CD4-positive, alpha-beta T cell treated with Interleukin-12 subunit alpha and Interleukin-12 subunit beta, for 1 hour (primary cell): Measurements from ENCODE around the gene PET100.

Experiments used
- DNase-seq: peaks from one replicate; pipeline ENCODE4 v3.0.0-alpha.2; 2020

PET100 gene

GRCh38 chr19:7635670-7636069 is 6.1 kb downstream of the PET100 start:
- no peak for DNase-seq

GRCh38 chr19:7636317-7636690 is 6.7 kb downstream of the PET100 start:
- no peak for DNase-seq

DNA sequence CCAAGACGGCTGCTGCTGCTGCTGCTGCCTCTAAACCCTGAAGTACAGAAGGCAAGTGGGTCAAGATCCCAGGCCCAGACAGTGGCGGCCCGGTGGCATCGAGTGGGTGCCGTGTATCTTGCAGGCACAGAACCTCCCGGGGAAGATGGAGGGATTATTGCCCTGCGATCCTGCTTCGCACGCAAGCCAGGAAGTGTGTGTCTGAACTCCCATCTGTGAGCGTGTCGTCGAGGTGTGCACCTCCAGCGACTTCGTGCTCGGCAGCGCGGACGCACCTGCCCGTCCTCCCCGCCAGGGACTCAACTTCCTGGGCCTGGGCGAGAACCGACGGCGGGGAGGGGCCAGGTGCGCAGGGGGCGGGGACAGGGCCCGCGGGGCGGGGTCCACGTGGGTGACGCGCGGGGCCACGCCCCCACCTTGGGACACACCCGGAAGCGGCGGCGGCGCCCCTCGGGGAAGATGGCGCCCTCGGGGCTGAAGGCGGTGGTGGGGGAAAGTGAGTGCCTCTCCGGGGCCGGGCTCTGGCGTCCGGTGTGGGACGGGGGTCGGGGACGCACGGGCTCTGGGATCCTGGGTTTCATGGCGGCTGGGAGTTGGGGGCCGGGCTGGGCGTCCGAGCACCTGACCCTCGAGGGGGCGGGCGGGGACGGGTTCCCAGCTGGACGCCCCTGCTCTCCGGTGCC is 7.2 kb downstream of the PET100 start, which contains the start of gene STXBP2:
Gene STXBP2, plus strand, starts transcription at position 420 of the 683 bp plus-strand sequence. Its CDS starts 40 bp downstream, at position 460.
- peak; percentile 95 for DNase-seq

DNA sequence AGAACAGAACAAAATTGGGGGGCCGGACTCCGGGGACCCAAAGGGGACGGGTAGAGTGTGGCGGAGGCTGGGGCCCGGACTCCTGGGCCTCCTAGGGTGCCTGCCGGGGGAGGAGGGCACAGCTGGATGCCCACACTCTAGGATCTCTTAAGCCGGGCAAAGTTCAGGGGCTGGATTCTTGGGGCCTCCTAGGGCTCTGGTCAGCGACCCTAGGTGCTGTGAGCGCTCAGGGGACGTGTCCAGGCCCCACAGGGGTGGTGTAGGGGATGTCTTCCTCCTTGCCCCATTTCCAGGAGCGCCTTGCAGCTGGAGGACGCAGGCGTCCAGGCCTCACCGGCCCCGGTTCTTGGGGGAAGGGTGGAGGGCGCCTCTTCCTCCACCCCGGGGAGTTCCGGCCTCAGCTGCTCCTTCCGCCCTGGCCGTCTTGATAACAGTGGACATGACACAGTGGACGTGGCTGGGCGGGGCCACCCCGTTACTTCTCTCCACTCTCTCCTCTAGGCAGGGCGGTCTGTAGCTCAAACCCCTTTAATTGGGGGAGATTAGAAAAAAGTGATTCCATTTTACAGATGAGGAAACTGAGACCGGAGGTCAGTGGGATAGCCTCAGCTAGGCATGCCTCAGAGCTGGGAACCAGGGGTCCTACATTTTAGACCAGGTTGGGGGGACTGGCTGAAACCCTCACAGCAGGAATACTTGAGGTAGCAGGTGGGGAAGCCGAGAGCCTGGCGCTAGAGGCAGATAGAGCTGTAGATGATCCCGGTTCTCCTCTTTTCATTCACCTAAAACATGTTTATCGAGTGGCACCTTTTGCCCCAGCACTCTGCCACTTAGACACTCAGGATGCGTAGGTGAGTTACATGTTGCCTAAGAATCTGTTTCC is 8.0 kb downstream of the PET100 start:
- DNase-seq: peak; percentile 37

DNA sequence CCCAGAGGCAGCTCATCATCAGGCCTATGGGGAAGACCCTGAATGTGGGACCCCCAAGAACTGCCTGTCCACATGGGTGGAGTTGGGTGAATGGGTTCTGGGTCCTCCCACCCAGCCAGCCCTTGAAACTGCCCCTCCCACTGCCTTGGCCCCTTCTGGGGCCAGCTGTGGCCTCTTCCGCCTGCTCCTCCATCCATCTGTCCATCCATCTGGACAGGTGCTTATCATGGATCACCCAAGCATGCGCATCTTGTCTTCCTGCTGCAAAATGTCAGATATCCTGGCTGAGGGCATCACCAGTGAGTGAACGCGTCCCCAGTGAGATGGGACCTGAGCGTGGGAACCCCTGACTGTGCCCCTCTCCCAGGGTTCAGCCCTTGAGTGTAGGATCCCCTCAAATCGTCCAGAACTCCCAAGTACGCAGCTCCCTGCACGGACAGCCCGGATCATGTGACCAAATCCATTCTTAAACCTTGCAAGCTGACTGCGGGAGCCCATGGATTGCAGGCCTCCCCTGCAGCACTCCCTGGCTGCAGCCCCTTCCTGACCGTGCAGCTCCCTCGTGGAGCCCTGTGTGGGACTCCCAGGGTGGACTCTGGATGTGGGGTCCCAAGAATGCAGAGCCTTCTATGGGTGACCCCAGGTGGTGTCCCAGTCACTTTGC is 9.3 kb downstream of the PET100 start:
- no peak for DNase-seq

DNA sequence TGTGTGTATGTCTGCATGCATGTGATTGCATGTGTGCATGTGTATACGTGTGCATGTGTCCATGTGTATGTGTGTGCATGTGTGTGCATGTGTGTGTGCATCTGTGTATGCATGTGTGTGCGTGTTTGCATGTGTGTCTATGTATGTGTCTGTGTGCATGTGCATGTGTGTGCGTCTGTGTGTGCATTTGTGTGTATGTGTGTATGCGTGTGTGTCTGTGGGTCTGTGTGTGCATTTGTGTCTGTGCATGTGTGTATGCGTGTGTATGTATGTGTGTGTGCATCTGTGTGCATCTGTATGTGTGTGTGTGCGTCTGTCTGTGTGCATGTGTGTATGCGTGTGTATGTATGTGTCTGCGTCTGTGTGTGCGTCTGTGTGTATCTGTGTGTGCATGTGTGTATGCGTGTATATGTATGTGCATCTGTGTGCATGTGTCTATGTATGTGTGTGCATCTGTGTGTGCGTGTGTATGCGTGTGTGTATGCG is 10.3 kb downstream of the PET100 start:
- no peak for DNase-seq

DNA sequence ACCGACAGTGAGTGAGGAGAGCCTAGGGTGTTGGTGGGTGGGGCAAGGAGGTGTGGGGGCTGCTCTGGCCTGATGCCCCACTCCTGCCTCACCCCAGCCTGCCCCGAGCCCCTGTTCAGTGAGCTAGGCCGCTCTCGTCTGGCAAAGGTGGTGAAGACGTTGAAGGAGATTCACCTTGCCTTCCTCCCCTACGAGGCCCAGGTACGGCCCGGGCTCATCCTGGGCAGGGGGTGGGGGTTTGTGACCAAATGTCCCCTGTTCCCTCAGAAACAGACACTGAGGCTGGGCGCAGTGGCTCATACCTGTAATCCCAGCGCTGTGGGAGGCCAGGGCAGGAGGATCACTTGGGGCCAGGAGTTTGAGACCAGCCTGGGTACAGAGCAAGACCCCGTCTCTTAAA is 11.2 kb downstream of the PET100 start:
- no peak for DNase-seq

GRCh38 chr19:7641290-7642276 is 12.0 kb downstream of the PET100 start:
- no peak for DNase-seq

GRCh38 chr19:7642295-7643030 is 12.9 kb downstream of the PET100 start:
- no peak for DNase-seq

GRCh38 chr19:7643031-7643415 is 13.4 kb downstream of the PET100 start:
- DNase-seq: no peak

- DNase-seq: peak; percentile 37
Measured at GRCh38 chr19:7643629-7644549, 14.3 kb downstream of the PET100 start.

GRCh38 chr19:7644550-7644877 is 14.9 kb downstream of the PET100 start:
- DNase-seq: no peak

GRCh38 chr19:7645163-7645562 is 15.6 kb downstream of the PET100 start:
- no peak for DNase-seq

- DNase-seq: no peak
Measured at GRCh38 chr19:7645656-7646425, 16.2 kb downstream of the PET100 start.

- DNase-seq: no peak
Measured at GRCh38 chr19:7646426-7646700, 16.8 kb downstream of the PET100 start.

DNA sequence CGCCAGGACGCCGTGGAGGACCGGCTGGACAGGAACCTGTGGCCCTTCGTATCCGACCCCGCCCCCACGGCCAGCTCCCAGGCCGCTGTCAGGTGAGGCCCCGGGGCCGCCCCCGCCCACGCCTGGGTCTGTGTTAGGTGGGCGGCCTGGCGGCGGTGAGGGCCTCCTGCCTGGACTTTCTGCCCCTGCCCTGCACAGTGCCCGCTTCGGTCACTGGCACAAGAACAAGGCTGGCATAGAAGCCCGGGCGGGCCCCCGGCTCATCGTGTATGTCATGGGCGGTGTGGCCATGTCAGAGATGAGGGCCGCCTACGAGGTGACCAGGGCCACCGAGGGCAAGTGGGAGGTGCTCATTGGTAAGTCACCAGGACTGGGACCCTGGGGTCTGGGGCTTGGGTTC is 17.6 kb downstream of the PET100 start:
- no peak for DNase-seq

DNA sequence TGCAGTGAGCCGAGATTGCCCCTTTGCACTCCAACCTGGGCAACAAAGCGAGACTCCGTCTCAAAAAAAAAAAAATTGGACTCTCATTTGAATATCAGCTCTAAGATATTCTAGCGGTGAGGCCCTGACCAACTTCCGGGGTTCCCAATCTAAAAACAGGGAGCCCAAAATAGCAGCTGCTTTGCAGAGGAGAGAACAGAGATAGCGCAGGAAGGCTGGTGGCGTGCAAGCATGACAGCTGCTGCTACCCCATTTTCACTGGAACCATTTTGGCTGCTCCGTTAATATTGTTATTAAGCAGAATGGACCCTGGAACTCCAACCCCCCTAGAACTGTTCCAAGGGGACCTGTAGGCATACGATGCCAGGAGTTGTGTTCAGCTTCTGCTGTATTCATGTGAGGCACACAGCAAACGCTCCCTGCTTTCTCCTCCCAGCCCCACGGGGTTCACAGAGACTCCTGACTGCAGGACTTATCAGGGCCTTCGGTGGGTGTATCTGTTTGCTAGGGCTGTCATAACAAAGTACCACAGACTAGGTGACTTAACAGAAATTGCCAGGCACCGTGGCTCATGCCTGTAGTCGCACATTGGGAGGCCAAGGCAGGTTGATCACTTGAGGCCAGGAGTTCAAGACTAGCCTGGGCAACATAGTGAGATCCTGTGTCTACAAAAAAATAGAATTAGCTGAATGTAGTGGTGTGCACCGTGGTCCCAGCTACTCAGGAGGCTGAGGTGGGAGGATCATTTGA is 18.8 kb downstream of the PET100 start:
- no peak for DNase-seq

DNA sequence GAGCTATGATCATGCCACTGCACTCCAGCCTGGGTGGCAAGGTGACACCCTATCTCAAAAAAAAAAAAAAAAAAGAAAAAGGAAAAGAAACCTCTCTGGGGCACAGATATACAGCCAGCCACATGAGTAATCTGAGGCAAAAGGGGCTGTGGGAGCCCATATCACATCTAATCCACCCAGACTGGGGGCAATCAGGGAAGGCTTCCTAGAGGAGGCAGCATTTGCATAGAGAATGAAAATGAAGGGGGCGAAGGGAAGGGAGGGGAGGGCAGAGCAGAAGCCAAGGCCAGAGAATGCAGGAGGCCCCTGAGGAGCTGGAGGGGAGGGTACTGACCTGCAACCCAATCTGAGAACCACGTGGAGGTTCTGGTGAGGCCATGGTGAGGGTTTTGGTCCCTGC is 20.6 kb downstream of the PET100 start:
- DNase-seq: no peak

DNA sequence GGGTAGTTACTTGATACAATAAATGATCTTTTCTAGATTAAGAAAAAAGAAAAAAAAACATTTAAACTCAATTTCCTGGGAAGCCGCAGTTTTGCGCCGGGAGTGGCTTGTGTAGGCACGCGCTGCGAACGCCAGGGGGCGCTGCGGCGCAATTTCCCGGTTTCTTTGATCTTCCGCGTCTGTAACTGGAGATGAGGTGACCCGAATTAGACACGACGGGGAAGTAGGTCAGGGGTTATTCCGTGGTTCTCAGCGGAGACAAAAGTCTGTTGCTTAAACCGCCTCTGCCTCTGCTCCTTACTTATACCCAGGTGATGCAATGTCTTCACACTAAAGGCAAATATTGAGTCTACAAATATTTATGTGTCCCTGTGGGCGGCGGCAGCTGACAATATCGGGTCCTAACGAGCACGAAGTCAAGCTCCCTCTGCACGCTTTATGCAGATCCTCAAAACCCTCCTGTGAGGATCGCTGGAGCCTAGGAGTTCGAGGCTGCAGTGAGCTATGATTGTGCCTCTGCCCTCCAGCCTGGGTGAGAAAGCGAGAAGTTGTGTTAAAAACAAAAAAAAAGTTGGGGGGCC is 22.6 kb downstream of the PET100 start:
- DNase-seq: peak; percentile 89
